GM13977 (cell line): Measurements from ENCODE around the gene CPZ.

Source experiments
- DNase-seq: peaks from one replicate; pipeline ENCODE4 v3.0.0; 2012; ENCODE audit warnings: low spot score
- CTCF ChIP-seq: IDR thresholded peaks from 2 replicates; pipeline ENCODE4 v1.5.1; 2012; ENCODE audit warnings: mild to moderate bottlenecking, control low read depth; ENCODE audit not compliant: insufficient read depth; ENCODE audit errors: extremely low read depth, missing control alignments
- in situ Hi-C: fragments of 300-500 bp; cut with MboI; formaldehyde crosslinking; loops from one replicate; pipeline ENCODE4 v1.12.0; 2022; ENCODE audit warnings: low sequenced_read_pairs, low pct_unique_long_range_greater_than_20kb, mixed read lengths, inconsistent platforms; ENCODE audit not compliant: unreplicated experiment

The CPZ gene

GRCh38 chr4:8585186-8585585 is 7.4 kb upstream of the CPZ start:
- no peak for TF ChIP-seq CTCF
- in situ Hi-C loops, result loop anchor here (25.0 kb wide), 1 partner anchor 123 kb away; no protein-coding TSS in a partner anchor
- no peak for DNase-seq

- in situ Hi-C loops, result loop anchor here (25.0 kb wide), 1 partner anchor 123 kb away; no protein-coding TSS in a partner anchor
- TF ChIP-seq CTCF, result no peak
- DNase-seq, result no peak
Observed at GRCh38 chr4:8585721-8586212, 6.8 kb upstream of the CPZ start.

- in situ Hi-C loops, result loop anchor here (25.0 kb wide), 1 partner anchor 124 kb away; no protein-coding TSS in a partner anchor
- TF ChIP-seq CTCF, result no peak
- no peak for DNase-seq
Observed at GRCh38 chr4:8586246-8586645, 6.3 kb upstream of the CPZ start.

- in situ Hi-C loops, result loop anchor here (25.0 kb wide), 1 partner anchor 125 kb away; no protein-coding TSS in a partner anchor
- no peak for DNase-seq
- TF ChIP-seq CTCF, result peak; percentile 29
Observed at GRCh38 chr4:8586671-8587468, 5.7 kb upstream of the CPZ start.

GRCh38 chr4:8587469-8588195 is 4.9 kb upstream of the CPZ start:
- TF ChIP-seq CTCF, result no peak
- DNase-seq, result no peak
- in situ Hi-C loops, result loop anchor here (25.0 kb wide), 1 partner anchor 125 kb away; no protein-coding TSS in a partner anchor

GRCh38 chr4:8588196-8588470 is 4.4 kb upstream of the CPZ start:
- DNase-seq, result no peak
- no peak for TF ChIP-seq CTCF
- in situ Hi-C loops, result loop anchor here (25.0 kb wide), 1 partner anchor 126 kb away; no protein-coding TSS in a partner anchor
